ENCODE data around the gene TADA3. TPM values are rescaled to one million over a fixed set of nuclear protein-coding genes. Genes with fewer than 3 reads are reported as not detected.

TADA3 gene
- total RNA-seq, 3 donors from 2014 or later, result 66.1 to 73.4 (median 70.1) TPM

- intact Hi-C loops (cut with DNase I; ENCODE audit: low total_unique reads), result no loop called here
- no peak for DNase-seq (ENCODE audit: low spot score in 2 of 2)
- no peaks in the 10 kb centered on the region for H3K9me3 ChIP-seq
- H3K27ac ChIP-seq, result peak overlapping the region in 1 of 2 donors; percentile 30
- H3K27me3 ChIP-seq, result no peaks in the 10 kb centered on the region
- TF ChIP-seq POLR2A (IDR thresholded peaks at IDR 0.05) (no peak), POLR2AphosphoS5 (IDR thresholded peaks at IDR 0.05) (no peak)
- TF ChIP-seq, protein P1, sequence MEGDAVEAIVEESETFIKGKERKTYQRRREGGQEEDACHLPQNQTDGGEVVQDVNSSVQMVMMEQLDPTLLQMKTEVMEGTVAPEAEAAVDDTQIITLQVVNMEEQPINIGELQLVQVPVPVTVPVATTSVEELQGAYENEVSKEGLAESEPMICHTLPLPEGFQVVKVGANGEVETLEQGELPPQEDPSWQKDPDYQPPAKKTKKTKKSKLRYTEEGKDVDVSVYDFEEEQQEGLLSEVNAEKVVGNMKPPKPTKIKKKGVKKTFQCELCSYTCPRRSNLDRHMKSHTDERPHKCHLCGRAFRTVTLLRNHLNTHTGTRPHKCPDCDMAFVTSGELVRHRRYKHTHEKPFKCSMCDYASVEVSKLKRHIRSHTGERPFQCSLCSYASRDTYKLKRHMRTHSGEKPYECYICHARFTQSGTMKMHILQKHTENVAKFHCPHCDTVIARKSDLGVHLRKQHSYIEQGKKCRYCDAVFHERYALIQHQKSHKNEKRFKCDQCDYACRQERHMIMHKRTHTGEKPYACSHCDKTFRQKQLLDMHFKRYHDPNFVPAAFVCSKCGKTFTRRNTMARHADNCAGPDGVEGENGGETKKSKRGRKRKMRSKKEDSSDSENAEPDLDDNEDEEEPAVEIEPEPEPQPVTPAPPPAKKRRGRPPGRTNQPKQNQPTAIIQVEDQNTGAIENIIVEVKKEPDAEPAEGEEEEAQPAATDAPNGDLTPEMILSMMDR (IDR thresholded peaks at IDR 0.05), result no peak
- no peaks in the 10 kb centered on the region for H3K36me3 ChIP-seq
- no peak overlapping the region for H3K4me3 ChIP-seq
- H3K4me1 ChIP-seq, result no peaks in the 10 kb centered on the region
These were observed 25.2 kb upstream of the TADA3 start for GRCh38 chr3:9817436-9817835.

DNA sequence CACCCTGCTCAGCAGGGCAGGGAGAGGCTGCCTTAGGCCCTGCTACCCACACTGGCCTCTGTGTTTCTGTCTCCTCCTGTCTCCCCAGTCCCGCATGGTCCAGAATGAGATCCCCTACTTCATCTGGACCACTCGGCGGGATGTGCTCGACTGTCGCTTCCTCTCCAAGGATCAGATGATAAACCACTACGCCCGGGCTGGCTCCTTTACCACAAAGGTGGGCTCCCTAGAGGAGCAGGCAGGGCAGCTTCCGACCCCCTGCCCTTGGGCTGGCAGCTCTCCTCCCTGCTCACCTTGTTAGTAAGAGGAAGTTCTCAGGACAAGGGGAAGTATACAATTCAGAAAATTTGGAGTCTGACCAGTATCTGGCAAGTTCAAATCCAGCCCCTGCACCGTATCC lies 23.7 kb upstream of the TADA3 start:
- no peak for DNase-seq (ENCODE audit: low spot score in 2 of 2)
- H3K36me3 ChIP-seq, result no peaks in the 10 kb centered on the region
- no peaks in the 10 kb centered on the region for H3K27me3 ChIP-seq
- no peaks in the 10 kb centered on the region for H3K9me3 ChIP-seq
- TF ChIP-seq, protein P1 (IDR thresholded peaks at IDR 0.05), result no peak
- no peak for TF ChIP-seq POLR2AphosphoS5 (IDR thresholded peaks at IDR 0.05)
- TF ChIP-seq POLR2A (IDR thresholded peaks at IDR 0.05), result no peak
- H3K27ac ChIP-seq, result no peak overlapping the region
- H3K4me1 ChIP-seq, result no peaks in the 10 kb centered on the region
- no peak overlapping the region for H3K4me3 ChIP-seq
- intact Hi-C loops (cut with DNase I; ENCODE audit: low total_unique reads), result loop anchor here (1.0 kb wide), 1 partner anchor 46 kb away; no protein-coding TSS in a partner anchor

DNA sequence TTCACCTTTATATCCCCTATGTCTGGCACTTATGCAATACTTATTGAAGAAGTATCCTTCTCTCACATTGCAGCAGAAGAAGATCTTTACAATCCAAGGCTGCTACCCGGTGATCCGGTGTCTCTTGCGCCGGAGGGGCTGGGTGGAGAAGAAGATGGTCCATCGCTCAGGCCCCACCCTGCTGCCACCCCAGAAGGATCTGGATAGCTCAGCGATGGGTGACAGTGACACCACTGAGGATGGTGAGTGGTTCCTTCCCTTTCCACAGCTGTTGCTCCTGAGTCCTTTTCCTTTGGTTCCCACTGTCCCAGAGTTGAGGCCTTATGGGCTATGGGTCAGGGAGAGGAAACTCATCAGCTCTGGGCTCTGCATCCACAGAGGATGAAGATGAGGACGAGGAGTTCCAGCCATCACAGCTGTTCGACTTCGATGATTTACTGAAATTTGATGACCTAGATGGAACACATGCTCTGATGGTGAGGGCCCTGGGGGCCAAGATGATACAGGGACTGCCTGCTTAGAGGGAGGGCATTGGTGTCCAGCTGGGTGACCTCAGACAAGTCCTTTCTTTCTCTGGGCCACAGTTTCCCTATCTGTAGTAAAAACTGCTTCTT lies 20.7 kb upstream of the TADA3 start:
- no peak overlapping the region for H3K4me3 ChIP-seq
- no peaks in the 10 kb centered on the region for H3K36me3 ChIP-seq
- TF ChIP-seq POLR2AphosphoS5 (IDR thresholded peaks at IDR 0.05) (no peak), POLR2A (IDR thresholded peaks at IDR 0.05) (no peak)
- TF ChIP-seq, protein P1 (IDR thresholded peaks at IDR 0.05), result no peak
- no peaks in the 10 kb centered on the region for H3K27me3 ChIP-seq
- no peak for DNase-seq (ENCODE audit: low spot score in 2 of 2)
- H3K4me1 ChIP-seq, result no peaks in the 10 kb centered on the region
- intact Hi-C loops (cut with DNase I; ENCODE audit: low total_unique reads), result no loop called here
- no peak overlapping the region for H3K27ac ChIP-seq
- H3K9me3 ChIP-seq, result no peaks in the 10 kb centered on the region

DNA sequence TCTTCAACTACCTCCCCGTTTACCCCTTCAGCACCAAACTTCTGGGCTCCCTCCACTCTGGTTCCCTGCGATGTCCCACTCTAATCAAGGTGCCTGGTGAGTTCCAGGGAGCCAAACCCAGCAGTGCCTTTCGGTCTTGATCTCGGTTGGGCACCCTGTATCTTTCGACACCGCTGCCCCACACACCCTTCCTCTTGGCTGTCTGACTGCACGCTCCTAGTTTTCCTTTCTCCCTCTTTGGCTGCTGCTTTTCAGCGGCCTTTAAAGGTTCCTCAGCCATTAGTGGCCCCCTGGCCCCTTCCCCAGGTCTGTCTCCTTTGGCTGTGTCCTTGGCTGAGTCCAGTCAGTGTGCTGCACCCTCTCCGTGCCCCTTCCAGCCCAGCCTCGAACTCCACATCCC lies 18.6 kb upstream of the TADA3 start:
- peak overlapping the region; percentile 72 to 84 (median 74) for H3K4me3 ChIP-seq
- peak overlapping the region; percentile 96 to 97 for H3K27ac ChIP-seq
- no peaks in the 10 kb centered on the region for H3K9me3 ChIP-seq
- intact Hi-C loops (cut with DNase I; ENCODE audit: low total_unique reads), result no loop called here
- H3K27me3 ChIP-seq, result no peaks in the 10 kb centered on the region
- H3K36me3 ChIP-seq, result no peaks in the 10 kb centered on the region
- TF ChIP-seq POLR2AphosphoS5 (IDR thresholded peaks at IDR 0.05) (no peak), POLR2A (IDR thresholded peaks at IDR 0.05) (no peak)
- TF ChIP-seq, protein P1 (IDR thresholded peaks at IDR 0.05), result no peak
- H3K4me1 ChIP-seq, result no peaks in the 10 kb centered on the region
- no peak for DNase-seq (ENCODE audit: low spot score in 2 of 2)

- DNase-seq (ENCODE audit: low spot score in 2 of 2), result no peak
- Histone ChIP-seq H3K4me3 (peak overlapping the region; percentile 72 to 84 (median 74)), H3K27me3 (no peaks in the 10 kb centered on the region), H3K36me3 (no peaks in the 10 kb centered on the region), H3K27ac (peak overlapping the region; percentile 96 to 97), H3K9me3 (no peaks in the 10 kb centered on the region), H3K4me1 (no peaks in the 10 kb centered on the region)
- TF ChIP-seq POLR2A (IDR thresholded peaks at IDR 0.05) (no peak), POLR2AphosphoS5 (IDR thresholded peaks at IDR 0.05) (no peak)
- TF ChIP-seq, protein P1 (IDR thresholded peaks at IDR 0.05), result no peak
- intact Hi-C loops (cut with DNase I; ENCODE audit: low total_unique reads), result no loop called here
These were observed 18.1 kb upstream of the TADA3 start for GRCh38 chr3:9810433-9810770.

Data from breast epithelium (tissue), 4 donors.